MM.1S (cell line): Measurements from ENCODE around the gene CLCC1.

Experiments
- DNase-seq: peaks from one replicate; pipeline ENCODE4 v3.0.0-alpha.2; 2015
- H2AFZ ChIP-seq: fragments of 300-600 bp; sonication (generic); 2 replicates; pipeline ENCODE4 v1.6.0; 2016; ENCODE audit warnings: antibody characterized with exemption, low read length
- H3F3A ChIP-seq: fragments of 300-600 bp; sonication (generic); 2 replicates; pipeline ENCODE4 v1.6.1; 2016; ENCODE audit warnings: mild to moderate bottlenecking, antibody characterized with exemption, low read length, moderate library complexity, mixed read lengths; ENCODE audit not compliant: insufficient read depth
- H3K27ac ChIP-seq: fragments of 300-600 bp; sonication (generic); 2 replicates; pipeline ENCODE4 v1.5.1; 2016; ENCODE audit warnings: mild to moderate bottlenecking, low read length
- H3K27me3 ChIP-seq: fragments of 300-600 bp; sonication (generic); replicated peaks from 2 replicates; pipeline ENCODE4 v1.6.0; 2016; ENCODE audit warnings: low read length; ENCODE audit not compliant: insufficient read depth
- H3K36me3 ChIP-seq: fragments of 300-600 bp; sonication (generic); replicated peaks from 2 replicates; pipeline ENCODE4 v1.6.1; 2016; ENCODE audit warnings: mild to moderate bottlenecking, low read length, mixed read lengths; ENCODE audit not compliant: insufficient read depth
- H3K4me1 ChIP-seq: fragments of 300-600 bp; sonication (generic); 2 replicates; pipeline ENCODE4 v1.6.1; 2016; ENCODE audit warnings: low read length, mixed read lengths
- H3K4me2 ChIP-seq: fragments of 300-600 bp; sonication (generic); 2 replicates; pipeline ENCODE4 v1.6.0; 2016; ENCODE audit warnings: low read depth, low read length
- H3K4me3 ChIP-seq: fragments of 300-600 bp; sonication (generic); 2 replicates; pipeline ENCODE4 v1.5.1; 2016; ENCODE audit warnings: low read length, mixed read lengths
- H3K79me2 ChIP-seq: fragments of 300-600 bp; sonication (generic); 2 replicates; pipeline ENCODE4 v1.6.1; 2016; ENCODE audit warnings: mixed run types, low read length, mixed read lengths
- H3K9ac ChIP-seq: fragments of 300-600 bp; sonication (generic); 2 replicates; pipeline ENCODE4 v1.6.1; 2016; ENCODE audit warnings: low read length, mixed read lengths
- H3K9me2 ChIP-seq: fragments of 300-600 bp; sonication (generic); replicated peaks from 2 replicates; pipeline ENCODE4 v1.6.1; 2016; ENCODE audit warnings: mild to moderate bottlenecking, low read length, mixed read lengths; ENCODE audit not compliant: insufficient read depth
- H3K9me3 ChIP-seq: fragments of 300-600 bp; sonication (generic); replicated peaks from 2 replicates; pipeline ENCODE4 v1.6.1; 2016; ENCODE audit warnings: mild to moderate bottlenecking, low read length, mixed read lengths; ENCODE audit not compliant: insufficient read depth
- H4K20me1 ChIP-seq: fragments of 300-600 bp; sonication (generic); 2 replicates; pipeline ENCODE4 v1.6.1; 2016; ENCODE audit warnings: mild to moderate bottlenecking, low read length, moderate library complexity, mixed read lengths; ENCODE audit not compliant: insufficient read depth
- EZH2 ChIP-seq: fragments of 300-600 bp; sonication (generic); optimal IDR thresholded peaks from 2 replicates; pipeline ENCODE3; 2017; ENCODE audit warnings: low read depth, mild to moderate bottlenecking, antibody characterized with exemption, low read length, mixed read lengths
- EZH2phosphoT487 ChIP-seq: fragments of 300-600 bp; sonication (generic); IDR thresholded peaks from 2 replicates; pipeline ENCODE4 v1.6.1; 2018; ENCODE audit warnings: antibody characterized with exemption, low read length
- TF ChIP-seq, protein P1 (sequence below): fragments of 300-600 bp; sonication (generic); IDR thresholded peaks from 2 replicates; pipeline ENCODE4 v1.5.1; 2016; ENCODE audit warnings: antibody characterized with exemption, low read length, mixed read lengths

CLCC1 gene

DNA sequence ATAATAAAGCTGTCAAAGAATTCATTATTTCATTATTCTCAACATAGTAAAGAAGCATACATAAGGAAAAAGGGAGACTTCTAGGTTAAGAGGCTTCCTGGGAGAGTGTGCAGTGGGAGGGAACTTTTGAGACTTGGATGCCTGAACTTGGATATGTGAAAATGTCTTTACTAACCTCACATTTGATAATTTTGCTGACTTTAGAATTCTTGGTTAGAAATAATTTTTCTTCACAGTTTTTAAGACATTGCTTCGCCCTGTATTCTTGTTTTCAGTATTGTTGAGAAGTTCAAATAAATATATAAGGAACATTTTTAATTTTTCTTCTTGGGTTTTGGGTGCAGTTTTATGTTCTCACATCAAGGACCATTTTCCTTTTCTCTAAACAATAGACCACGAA lies 46.5 kb downstream of the CLCC1 start:
- Histone ChIP-seq H3K4me3 (no peak overlapping the region), H3K27me3 (no peaks in the 10 kb centered on the region), H3K36me3 (no peaks in the 10 kb centered on the region), H3K9me3 (no peaks in the 10 kb centered on the region), H3K4me1 (no peaks in the 10 kb centered on the region), H3K9ac (no peak overlapping the region), H2AFZ (no peak overlapping the region), H3K79me2 (no peaks in the 10 kb centered on the region), H3F3A (no peaks in the 10 kb centered on the region), H3K27ac (no peak overlapping the region), H3K4me2 (no peak overlapping the region), H4K20me1 (no peaks in the 10 kb centered on the region), H3K9me2 (no peaks in the 10 kb centered on the region)
- TF ChIP-seq EZH2phosphoT487 (no peak), EZH2 (no peak)
- TF ChIP-seq, protein P1, sequence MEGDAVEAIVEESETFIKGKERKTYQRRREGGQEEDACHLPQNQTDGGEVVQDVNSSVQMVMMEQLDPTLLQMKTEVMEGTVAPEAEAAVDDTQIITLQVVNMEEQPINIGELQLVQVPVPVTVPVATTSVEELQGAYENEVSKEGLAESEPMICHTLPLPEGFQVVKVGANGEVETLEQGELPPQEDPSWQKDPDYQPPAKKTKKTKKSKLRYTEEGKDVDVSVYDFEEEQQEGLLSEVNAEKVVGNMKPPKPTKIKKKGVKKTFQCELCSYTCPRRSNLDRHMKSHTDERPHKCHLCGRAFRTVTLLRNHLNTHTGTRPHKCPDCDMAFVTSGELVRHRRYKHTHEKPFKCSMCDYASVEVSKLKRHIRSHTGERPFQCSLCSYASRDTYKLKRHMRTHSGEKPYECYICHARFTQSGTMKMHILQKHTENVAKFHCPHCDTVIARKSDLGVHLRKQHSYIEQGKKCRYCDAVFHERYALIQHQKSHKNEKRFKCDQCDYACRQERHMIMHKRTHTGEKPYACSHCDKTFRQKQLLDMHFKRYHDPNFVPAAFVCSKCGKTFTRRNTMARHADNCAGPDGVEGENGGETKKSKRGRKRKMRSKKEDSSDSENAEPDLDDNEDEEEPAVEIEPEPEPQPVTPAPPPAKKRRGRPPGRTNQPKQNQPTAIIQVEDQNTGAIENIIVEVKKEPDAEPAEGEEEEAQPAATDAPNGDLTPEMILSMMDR, result no peak
- DNase-seq, result no peak
